Measurements from ENCODE around the gene CFAP92.

CFAP92 gene

GRCh38 chr3:129002573-129003569 lies 9.0 kb upstream of the CFAP92 start:
- peak overlapping the region; percentile 7 to 63 for H3K27ac Mint-ChIP-seq
- peak overlapping the region; percentile 75 to 85 for H3K4me3 Mint-ChIP-seq
- H3K27me3 Mint-ChIP-seq, result peaks cover 30% of the 10 kb centered on the region
- H3K4me1 Mint-ChIP-seq, result peaks cover 51% of the 10 kb centered on the region
- no peak for ATAC-seq
- DNase-seq, result no peak
- no peaks in the 10 kb centered on the region for H3K9me3 Mint-ChIP-seq

GRCh38 chr3:129001806-129002572 lies 8.1 kb upstream of the CFAP92 start:
- peak; percentile 74 for ATAC-seq
- Mint-ChIP-seq H3K27me3 (peaks cover 30% of the 10 kb centered on the region), H3K4me1 (peaks cover 51% of the 10 kb centered on the region), H3K9me3 (no peaks in the 10 kb centered on the region), H3K27ac (no peak overlapping the region), H3K4me3 (peak overlapping the region; percentile 69 to 85)
- DNase-seq, result peak; percentile 55 to 58

- peak in 1 of 2 donors; percentile 40 for DNase-seq
- Mint-ChIP-seq H3K27me3 (peaks cover 30% of the 10 kb centered on the region), H3K4me3 (peak within 1 kb of the TSS; percentile 76 to 85), H3K9me3 (no peaks in the 10 kb centered on the region), H3K4me1 (peaks cover 58% of the 10 kb centered on the region), H3K27ac (no peak within 1 kb of the TSS)
- ATAC-seq, result peak; percentile 50
Observed at GRCh38 chr3:129001101-129001805, 7.4 kb upstream of the CFAP92 start, which contains the start of gene EFCC1. TSS of gene EFCC1 (plus strand) at chr3:129001304. CDS start at chr3:129001629, 325 bp downstream.

- ATAC-seq (no peak), DNase-seq (no peak)
- H3K4me3 Mint-ChIP-seq, result peak overlapping the region; percentile 76 to 85
- H3K27me3 Mint-ChIP-seq, result peaks cover 30% of the 10 kb centered on the region
- peaks cover 63% of the 10 kb centered on the region for H3K4me1 Mint-ChIP-seq
- H3K27ac Mint-ChIP-seq, result no peak overlapping the region
- no peaks in the 10 kb centered on the region for H3K9me3 Mint-ChIP-seq
Observed at GRCh38 chr3:129000742-129001100, 6.8 kb upstream of the CFAP92 start.

- ATAC-seq (no peak), DNase-seq (no peak)
- H3K4me3 Mint-ChIP-seq, result peak overlapping the region in 1 of 2 donors; percentile 9
- no peaks in the 10 kb centered on the region for H3K9me3 Mint-ChIP-seq
- H3K27ac Mint-ChIP-seq, result no peak overlapping the region
- H3K4me1 Mint-ChIP-seq, result peaks cover 68% of the 10 kb centered on the region
- peaks cover 30% of the 10 kb centered on the region for H3K27me3 Mint-ChIP-seq
Observed at GRCh38 chr3:128999102-128999501, 5.2 kb upstream of the CFAP92 start.

DNA sequence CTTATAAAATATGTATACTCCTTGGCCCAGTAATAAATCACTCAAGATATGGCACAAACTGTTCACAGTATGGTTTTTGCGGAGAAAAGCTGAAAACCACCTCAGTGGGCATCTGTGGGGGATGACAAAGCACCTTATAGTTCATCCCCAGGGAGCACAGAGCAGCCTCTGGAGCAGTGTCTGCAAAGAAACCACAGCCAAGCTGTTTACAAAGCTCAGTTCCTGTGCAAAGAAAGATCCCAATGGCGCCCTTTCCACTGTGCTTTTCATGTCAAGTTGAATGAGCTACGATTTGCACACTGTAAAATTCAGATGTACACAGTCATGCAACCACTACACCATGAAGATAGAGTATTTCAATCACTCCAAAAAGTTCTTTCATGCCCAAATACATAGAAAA lies 4.7 kb upstream of the CFAP92 start:
- peaks cover 74% of the 10 kb centered on the region for H3K4me1 Mint-ChIP-seq

DNA sequence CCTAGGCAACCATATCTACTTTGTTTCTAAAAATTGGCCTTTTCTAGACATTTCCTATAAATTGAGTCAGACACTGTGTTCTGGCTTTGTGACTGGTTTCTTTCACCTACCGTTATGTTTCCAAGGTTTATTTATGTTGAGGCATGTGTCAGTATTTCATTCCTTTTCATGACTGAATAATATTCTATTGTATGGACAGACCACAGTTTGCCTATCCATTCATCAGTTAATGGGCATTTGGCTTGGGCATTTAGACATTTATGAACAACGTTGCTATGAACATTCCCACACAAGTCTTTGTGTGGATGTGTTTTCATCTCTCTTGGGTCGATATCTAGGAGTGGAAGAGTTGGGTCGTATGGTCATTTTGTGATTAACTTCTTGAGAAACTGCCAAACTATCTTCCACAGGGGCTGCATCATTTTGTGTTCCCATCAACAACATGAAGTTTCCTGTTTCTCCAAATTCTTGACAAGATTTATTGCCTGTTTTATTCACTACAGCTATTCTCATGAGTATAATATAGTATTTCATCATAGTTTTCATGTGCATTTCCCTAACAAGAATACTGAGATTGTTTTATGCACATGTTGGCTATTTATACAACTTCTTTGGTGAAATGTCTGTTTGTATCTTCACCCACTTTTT lies 3.7 kb upstream of the CFAP92 start:
- no peak for ATAC-seq
- Mint-ChIP-seq H3K9me3 (no peaks in the 10 kb centered on the region), H3K4me1 (peaks cover 69% of the 10 kb centered on the region), H3K27me3 (peaks cover 19% of the 10 kb centered on the region), H3K27ac (no peak overlapping the region), H3K4me3 (no peak overlapping the region)
- DNase-seq, result no peak

More for the DNA sequence above, 4.7 kb upstream of the CFAP92 start:
- Mint-ChIP-seq H3K9me3 (no peaks in the 10 kb centered on the region), H3K4me3 (no peak overlapping the region), H3K27me3 (peaks cover 29% of the 10 kb centered on the region), H3K27ac (no peak overlapping the region)
- DNase-seq, result no peak
- no peak for ATAC-seq

DNA sequence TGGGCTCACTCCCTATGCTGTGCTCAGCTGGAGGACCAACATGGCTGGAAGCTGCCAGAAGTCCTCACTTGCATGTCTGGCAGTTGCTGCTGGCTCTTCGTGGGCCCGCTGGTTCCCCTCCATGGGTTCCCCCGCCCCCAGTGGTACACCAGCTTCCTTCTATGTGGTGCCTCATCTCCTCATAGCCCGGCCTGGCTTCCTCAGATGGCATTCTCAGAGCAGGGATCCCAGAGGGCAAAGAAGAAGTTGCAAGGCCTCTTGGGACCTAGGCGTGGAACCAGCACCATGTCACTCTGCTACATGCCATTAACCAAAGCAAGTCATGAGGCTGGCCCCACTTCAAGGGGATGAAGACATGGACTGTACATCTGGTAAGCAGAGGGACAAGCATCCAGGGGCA lies 2.9 kb upstream of the CFAP92 start:
- no peak for ATAC-seq
- H3K27ac Mint-ChIP-seq, result no peak overlapping the region
- no peak overlapping the region for H3K4me3 Mint-ChIP-seq
- no peaks in the 10 kb centered on the region for H3K9me3 Mint-ChIP-seq
- H3K4me1 Mint-ChIP-seq, result peaks cover 61% of the 10 kb centered on the region
- no peak for DNase-seq
- H3K27me3 Mint-ChIP-seq, result peaks cover 10% of the 10 kb centered on the region

GRCh38 chr3:128996200-128996599 lies 2.3 kb upstream of the CFAP92 start:
- Mint-ChIP-seq H3K27me3 (peaks cover 10% of the 10 kb centered on the region), H3K4me3 (no peak overlapping the region), H3K27ac (no peak overlapping the region), H3K4me1 (peaks cover 61% of the 10 kb centered on the region), H3K9me3 (no peaks in the 10 kb centered on the region)
- DNase-seq (no peak), ATAC-seq (no peak)

DNA sequence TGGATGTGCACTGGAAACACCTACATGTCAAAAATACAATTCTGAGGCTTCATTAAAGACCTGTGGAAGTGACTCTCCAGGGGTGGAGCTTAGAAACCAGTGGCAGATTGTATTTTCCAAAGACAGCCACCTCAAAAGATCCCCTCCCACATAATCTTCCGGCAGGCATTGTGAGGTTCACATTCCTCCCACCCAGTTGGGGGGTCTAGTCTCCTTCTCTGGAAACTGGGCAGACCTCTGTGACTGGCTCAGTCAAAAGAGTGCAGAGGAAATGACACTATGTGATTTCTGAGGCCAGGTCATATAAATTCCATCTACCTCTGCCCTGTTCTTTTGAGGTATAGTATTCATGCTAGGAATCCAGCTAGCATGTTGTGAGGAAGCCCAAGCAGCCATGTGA lies 1.9 kb upstream of the CFAP92 start:
- H3K27ac Mint-ChIP-seq, result no peak overlapping the region
- DNase-seq (no peak), ATAC-seq (no peak)
- H3K4me3 Mint-ChIP-seq, result no peak overlapping the region
- H3K4me1 Mint-ChIP-seq, result peaks cover 57% of the 10 kb centered on the region
- peaks cover 6% of the 10 kb centered on the region for H3K27me3 Mint-ChIP-seq
- H3K9me3 Mint-ChIP-seq, result no peaks in the 10 kb centered on the region

DNA sequence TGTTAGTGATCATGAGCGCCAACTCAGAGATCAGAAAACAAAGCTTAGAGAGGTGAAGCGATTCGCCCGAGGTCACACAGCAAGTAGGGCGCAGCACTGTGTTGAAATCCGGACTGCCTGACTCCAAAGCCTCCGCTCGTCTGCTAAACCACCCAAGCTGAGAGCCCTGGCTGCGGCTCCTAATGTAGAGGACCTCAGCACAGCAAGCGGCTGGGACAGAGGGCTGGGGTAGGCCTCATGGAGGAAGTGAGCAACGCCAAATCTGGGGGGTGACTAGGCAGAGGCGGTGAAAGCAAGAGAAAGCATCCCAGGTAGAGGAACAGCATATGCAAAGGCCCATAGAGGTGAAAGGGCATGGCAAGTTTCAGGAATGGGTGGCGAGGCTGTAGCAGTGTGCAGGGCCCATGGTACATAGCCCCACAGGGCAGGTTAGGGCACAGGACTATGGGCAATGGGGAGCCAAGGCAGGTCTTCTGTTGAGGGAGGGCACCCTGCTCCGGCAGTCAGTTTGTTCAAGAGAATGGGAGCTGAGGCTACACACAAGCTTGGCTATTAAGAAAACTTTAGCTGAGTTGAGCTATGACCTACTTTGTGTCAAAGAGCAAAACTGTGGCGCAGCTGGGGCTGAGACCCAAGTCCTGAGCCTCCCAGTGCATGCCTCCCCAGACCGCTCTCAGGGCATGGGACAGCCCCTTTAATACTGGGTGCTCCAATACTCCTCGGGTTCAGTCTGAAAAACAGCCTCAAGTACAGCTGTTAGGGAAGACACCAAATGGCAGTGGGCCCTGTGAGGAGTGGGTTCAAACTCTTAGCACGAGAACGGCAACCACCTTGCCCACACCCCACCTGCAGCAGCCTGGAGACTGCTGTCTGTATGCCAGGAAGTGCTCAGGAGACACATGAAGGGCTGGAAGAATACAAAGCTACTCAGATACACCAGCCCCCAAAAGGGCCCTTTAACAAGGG lies 988 bp upstream of the CFAP92 start:
- DNase-seq, result no peak
- Mint-ChIP-seq H3K4me3 (peak overlapping the region; percentile 78 to 88), H3K27me3 (no peaks in the 10 kb centered on the region), H3K27ac (peak overlapping the region in 1 of 2 donors; percentile 68), H3K4me1 (peaks cover 50% of the 10 kb centered on the region), H3K9me3 (no peaks in the 10 kb centered on the region)
- no peak for ATAC-seq

DNA sequence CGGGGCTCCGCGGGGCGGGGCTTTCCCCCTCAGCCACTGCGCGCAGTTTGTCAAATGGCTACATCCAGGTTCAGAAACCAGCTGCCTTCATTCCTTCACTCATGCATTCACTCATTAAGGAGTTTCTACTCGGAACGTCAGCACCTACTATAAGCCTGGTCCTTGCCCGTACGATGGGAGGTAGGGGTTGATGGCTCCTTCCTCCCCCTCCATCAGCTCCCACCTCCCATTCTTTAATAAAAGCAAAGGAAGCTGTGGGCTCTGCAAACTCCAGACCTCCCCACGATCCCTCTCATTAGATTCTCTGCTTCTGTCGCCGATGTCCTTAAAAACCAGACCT lies 267 bp upstream of the CFAP92 start:
- ATAC-seq (no peak), DNase-seq (no peak)
- peak overlapping the region in 1 of 2 donors; percentile 68 for H3K27ac Mint-ChIP-seq
- no peaks in the 10 kb centered on the region for H3K9me3 Mint-ChIP-seq
- H3K4me1 Mint-ChIP-seq, result peaks cover 45% of the 10 kb centered on the region
- H3K27me3 Mint-ChIP-seq, result no peaks in the 10 kb centered on the region
- H3K4me3 Mint-ChIP-seq, result peak overlapping the region; percentile 78 to 88

- H3K27me3 Mint-ChIP-seq, result no peaks in the 10 kb centered on the region
- H3K4me1 Mint-ChIP-seq, result peaks cover 38% of the 10 kb centered on the region
- no peaks in the 10 kb centered on the region for H3K9me3 Mint-ChIP-seq
- ATAC-seq (no peak), DNase-seq (no peak)
- no peak overlapping the region for H3K27ac Mint-ChIP-seq
- H3K4me3 Mint-ChIP-seq, result peak overlapping the region; percentile 78 to 88
Observed at GRCh38 chr3:128992926-128993460, 883 bp downstream of the CFAP92 start.

DNA sequence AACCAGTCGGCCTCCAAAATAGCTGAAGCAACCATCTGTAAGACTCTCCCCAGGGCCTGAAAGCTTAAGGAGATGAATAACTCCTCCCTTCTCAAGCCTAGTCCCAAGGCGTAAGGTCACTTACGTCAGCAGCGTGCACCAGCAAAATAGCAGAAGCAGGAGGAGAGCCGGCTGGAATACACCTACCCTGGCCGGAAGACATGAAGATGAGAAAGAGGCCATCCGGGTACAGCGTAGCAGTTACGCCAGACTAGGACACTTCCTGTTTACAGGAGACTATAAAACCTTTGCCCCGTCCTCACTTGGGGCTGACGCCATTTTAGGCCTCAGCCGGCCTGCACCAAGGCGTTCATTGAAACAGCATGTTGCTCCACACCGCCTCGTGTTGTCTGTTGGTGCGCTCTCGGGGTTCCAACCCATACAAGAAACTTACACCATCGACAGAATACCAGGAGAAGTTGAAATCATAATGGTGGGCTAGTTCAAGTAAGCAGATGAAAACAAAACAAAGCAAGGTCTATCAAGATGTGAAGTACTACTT lies 2.5 kb downstream of the CFAP92 start:
- Mint-ChIP-seq H3K4me1 (peaks cover 33% of the 10 kb centered on the region), H3K27me3 (no peaks in the 10 kb centered on the region), H3K4me3 (no peak overlapping the region), H3K27ac (no peak overlapping the region), H3K9me3 (no peaks in the 10 kb centered on the region)
- DNase-seq (no peak), ATAC-seq (no peak)

Measured in stimulated activated naive CD8-positive, alpha-beta T cell treated with anti-CD3 and anti-CD28 coated beads, Interleukin-15, amount 100 ng/mL, for 72 hours (primary cell).